GM19324 (cell line): ENCODE results near the gene KIF16B.
"Not testable (repeated sequence)": the region's sequence is repeated elsewhere in the genome, so short reads cannot be mapped to it uniquely, and the experiment has no call there.

ENCODE experiments used
- ATAC-seq: cut with Tn5 transposase; IDR thresholded peaks from one replicate; pipeline ENCODE4 v1.9.1; 2021; ENCODE audit warnings: mild to moderate bottlenecking, moderate library complexity; ENCODE audit not compliant: unreplicated experiment, low FRiP score

The KIF16B gene

DNA sequence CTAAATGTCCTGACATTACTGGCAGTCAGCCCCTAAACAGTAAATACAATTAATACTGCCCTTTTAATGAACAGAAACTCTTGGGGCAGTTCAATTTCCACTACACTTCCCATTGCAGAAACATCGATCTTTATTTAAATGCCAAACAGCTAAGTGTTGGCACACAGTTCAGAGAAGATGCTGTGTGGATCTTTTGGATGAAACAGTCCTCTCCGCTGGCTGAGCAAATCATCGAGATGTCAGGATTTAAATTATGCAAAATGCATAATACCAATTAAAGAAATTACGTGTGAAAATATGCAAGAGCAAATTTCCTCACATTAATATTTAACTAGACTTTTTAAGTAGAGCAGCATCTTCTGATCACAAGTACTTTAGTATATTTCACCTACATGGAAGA lies 132.6 kb downstream of the KIF16B start:
- no peak for ATAC-seq

DNA sequence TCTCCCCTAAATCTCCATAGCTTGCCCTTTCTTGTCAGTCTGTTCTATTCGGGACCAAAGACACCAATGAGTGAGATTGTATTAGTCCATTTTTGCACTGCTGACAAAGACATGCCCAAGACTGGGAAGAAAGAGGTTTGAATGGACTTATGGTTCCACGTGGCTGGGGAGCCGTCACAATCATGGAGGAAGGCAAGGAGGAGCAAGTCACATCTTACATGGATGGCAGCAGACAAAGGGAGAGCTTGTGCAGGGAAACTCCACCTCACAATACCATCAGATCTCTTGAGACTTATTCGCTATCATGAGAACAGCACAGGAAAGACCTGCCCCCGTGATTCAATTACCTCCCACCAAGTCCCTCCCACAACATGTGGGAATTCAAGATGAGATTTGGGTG lies 133.7 kb downstream of the KIF16B start:
- not testable (repeated sequence) for ATAC-seq

DNA sequence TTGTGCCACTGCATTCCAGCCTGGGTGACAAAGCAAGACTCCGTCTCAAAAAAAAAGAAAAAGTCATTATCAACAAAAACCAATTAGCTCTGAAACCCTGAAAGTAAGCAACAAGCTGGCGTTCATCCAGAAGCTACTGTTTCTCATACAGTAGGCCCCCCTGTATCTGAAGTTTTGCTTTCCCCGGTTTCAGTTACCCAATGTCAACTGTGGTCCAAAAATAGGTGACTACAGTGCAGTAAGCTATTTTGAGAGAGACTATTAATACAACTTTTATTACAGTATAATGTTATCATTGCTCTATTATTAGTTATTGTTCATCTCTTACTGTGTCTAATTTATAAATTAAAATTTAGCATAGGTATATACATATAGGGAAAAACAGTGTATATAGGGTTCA lies 135.1 kb downstream of the KIF16B start:
- ATAC-seq: no peak

DNA sequence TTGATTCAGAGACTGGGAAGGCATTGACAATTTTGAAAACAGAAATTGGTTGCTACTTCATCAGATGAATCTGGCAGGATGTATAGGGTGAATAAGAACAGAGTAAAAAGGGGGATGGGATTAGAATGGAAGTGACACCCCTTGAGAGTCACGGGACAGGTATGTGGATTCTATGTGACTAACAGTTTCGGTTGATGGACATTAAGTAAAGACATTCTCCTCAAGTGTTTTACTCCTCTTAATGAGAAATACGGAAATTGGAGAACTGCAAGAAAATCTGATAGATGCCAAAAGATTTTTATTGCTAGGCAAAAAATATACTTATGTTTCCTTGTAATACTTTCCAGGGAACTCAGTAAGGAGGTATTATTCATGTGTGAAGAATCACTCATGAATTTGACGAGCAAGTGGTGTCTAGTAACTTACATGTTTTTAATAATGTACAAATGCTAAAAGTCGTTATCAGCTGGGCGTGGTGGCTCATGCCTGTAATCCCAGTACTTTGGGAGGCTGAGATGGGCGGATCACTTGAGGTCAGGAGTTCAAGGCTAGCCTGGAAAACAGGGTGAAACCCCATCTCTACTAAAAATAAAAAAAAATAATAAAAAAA lies 135.8 kb downstream of the KIF16B start:
- ATAC-seq: no peak

DNA sequence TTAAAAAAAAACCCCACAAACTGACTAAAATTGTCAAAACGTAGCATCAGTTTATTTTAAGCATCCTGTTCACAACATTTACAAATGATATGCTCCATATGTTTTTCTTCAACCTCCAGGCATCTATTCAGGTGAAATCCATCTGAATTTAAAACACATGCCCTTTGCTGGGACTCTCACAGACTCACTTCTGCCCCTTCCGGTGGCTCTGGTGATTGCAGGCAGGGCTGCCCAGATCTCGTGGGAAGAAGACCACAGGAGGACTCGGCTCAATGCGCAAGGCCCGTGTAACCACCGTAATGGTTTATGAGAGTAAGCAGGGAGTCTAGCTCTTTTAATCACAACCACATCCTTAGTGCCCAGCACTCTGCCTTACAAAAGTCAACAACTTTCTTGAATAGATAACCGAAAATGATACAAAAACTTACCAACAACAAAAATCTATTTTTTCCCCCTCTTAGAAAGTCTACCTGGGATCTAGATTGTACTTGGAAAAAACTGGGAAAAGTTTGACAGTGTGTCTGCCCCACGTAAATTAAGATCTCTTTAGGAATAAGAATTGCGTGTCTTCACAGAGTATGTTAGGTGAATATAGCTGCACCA lies 139.1 kb downstream of the KIF16B start:
- ATAC-seq: no peak

DNA sequence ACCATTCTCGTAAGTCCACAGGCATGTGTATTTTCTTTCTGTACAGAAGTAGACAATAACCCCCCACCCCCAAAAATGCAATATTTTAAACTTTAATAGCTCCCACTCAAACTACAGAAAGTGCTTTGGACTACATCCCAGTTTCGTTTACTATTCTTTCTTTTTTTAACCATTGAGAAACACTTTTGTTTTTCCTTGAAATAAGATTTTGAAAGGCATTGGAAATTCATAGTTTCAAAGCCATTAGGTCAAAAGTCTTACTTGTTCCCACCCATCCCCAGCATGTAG lies 140.0 kb downstream of the KIF16B start:
- no peak for ATAC-seq

DNA sequence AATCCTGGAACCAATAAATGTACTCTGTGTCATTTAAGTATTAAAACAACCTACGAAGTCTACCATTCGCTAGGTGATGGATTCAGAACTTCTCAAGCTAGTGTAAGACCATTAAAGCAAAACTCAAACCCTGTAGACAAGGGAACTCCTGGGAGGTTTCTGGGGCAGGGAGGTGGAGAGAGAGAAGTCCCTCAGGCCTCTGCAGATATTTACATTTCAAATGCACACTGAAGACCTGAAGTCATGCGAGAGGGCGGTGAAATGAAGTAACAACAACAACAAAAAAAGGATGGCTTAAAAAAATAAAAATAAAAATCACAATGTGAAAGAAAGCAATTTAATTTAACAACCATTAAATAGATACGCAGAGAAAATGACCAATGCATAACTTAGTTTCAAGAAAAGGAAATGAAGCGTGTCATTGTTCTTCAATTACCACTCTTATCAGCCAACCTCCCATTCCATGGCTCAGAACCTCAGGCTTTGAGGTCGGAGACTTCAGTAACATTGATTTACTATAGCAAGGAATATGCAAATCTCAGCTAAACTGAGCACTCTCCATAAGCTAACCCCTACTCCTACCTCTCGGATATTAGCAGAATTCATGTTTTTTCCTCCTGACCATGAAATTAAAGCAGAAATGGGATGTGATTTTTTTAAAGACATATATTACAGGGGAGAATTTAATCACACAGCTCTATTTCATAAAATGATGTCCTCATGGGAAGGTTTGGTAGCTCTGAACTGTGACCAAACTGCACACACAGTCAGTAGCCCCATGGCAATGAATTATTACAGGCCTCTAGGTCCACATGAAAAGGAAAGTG lies 140.6 kb downstream of the KIF16B start:
- ATAC-seq: no peak

DNA sequence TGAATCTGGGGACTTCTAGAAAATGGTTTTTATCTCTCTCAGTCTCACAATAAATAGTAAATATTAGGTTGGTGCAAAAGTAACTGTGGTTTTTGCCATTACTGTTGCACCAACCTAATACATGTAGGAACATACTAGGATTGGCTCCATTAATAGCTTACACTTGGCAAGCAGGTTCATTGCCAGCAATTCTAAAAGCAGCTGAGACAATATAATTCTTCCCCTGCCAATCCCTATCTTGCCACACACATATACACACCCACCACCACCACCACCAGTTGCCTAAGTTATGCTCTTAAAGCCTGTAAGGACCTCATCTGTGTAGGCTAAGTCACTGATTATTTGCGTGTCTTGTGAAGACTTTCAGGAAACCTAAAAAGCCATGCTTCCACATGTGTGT lies 145.1 kb downstream of the KIF16B start:
- no peak for ATAC-seq

DNA sequence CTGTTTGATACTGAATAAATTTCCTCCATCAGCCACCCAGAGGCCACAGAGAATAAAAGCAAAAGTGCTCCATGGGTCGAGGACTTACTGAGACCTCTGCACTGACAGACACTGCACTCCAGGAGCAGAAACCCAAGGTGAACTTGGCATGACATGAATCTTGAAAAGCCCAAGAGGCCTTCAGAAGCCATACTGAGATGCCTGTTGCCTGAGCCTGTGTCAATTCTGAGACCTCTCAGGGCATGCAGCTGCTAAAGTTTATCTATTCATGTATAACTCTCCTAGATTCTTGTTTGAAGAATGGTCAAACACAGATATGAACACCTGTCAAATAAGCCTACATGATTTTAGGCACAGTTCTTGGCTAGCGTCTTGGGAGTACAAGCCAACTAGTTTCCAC lies 145.7 kb downstream of the KIF16B start:
- ATAC-seq: no peak

DNA sequence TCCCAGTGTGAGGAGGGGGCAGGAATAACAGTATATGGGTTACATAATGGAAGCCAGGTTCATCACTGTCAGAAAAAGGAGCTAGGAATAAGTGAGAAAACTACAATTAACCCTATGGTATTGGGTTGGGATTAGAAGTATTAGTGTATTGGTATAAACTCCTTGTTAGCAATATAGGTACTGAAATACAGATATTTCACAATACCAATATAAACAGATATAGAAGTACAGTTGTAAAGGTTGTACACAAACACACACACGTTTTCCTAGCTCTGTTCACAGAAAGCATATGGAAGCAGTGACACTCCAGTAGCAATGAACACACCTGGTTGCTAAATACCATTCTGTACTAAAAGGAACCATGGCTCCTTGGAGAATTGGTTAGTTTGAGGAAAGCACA lies 148.5 kb downstream of the KIF16B start:
- no peak for ATAC-seq

DNA sequence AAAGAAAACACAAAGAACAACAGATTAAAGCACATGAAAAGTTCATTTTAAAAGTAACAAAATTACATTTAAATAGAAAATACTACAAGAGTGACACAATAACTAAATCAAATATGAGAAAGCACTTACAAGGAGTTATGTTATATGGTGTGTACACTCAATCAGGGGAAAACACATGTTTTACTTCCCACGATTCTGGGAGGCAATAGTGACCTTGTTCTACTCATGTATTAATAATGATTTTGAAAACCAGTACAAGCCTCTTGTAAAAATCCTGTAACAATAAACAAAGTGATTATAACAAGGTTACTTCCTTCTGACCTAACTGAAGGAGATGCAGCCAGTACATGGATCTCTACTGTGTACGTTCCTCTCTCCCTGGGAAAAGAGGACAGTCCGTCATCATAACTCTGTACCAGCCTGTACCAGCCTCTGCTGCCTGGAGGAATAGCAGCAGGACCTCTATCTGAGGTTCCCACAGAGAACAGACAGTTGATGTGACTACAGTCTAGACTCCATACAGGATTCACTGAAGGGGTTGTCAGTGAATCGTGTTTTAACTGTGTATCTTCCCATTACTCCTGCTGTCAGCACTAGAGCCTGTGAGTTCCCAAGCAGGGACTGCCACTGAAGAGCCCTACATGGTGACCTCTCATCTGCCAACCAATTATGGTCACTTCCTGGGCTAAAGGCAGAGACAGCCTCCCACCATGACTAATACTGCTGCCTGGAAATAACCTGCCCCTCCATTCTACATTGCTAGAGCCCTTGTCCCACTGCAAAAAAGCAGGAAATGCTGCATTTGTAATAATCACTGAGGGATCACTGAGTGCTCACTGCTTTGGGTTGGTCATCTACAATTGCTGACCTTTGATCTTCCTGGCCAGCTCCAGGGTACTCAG lies 149.7 kb downstream of the KIF16B start:
- ATAC-seq: no peak

DNA sequence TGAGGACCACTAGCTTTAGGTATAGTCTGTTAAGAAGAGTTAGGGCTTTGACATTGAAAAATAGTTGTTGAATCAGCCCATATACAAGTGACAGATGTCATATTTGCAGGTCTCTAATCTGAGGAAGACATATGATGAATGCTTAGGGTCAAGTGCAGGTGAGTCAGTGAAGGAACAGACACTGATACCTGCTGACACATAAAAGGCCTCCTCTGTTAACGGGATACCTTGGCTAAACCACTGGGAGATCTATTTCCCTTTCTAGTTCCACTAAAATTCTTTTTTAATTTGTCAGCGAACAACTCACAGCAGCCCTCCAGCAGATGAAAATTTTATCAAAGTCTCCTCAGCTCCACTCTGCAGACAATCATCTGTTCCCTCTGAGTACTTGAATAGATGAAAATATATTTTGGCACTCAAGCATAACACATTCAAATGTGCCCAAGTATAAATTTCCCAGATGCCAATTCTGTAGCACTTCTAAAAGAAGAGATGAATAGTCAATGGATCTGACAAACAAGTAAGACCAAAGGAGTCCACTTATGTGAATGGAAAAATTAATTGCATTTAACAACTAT lies 154.0 kb downstream of the KIF16B start:
- no peak for ATAC-seq

DNA sequence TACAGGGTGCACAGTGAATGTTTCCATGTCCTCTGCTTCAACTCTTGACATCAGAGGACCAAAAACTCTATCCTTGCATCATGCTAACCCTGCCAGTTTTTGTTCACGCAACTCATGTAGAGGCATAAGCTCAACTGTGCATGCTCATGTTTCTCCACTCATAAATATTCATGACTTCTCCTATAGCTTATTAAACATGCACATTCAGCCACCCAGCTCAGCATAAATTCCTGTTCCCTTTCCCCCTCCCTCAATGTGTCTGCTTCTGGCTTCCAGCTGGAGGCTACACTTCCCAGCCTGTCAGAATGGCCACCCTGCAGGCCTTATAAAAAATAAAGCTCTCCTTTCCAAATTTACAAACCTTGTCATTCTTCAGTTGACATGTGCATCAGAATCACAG lies 154.6 kb downstream of the KIF16B start:
- ATAC-seq: no peak

DNA sequence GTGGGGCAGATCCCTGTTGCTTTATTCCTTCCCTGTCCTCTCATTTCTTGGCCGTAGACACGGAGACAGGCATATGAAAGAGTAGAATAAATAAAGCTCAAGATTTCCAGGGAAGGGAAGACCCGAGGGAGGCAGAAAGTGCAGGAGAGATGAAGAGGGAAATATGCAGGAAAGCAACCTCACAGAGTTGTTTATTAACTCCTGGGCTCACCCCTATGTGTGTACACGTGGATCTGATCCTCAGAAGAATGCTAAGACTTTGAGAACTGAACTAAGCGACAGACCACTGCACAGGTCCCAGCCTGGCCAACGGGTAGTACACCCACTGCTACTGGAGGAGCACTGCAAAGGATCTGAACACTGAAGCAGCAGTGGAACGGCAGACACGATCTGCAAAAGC lies 156.2 kb downstream of the KIF16B start:
- ATAC-seq: no peak

DNA sequence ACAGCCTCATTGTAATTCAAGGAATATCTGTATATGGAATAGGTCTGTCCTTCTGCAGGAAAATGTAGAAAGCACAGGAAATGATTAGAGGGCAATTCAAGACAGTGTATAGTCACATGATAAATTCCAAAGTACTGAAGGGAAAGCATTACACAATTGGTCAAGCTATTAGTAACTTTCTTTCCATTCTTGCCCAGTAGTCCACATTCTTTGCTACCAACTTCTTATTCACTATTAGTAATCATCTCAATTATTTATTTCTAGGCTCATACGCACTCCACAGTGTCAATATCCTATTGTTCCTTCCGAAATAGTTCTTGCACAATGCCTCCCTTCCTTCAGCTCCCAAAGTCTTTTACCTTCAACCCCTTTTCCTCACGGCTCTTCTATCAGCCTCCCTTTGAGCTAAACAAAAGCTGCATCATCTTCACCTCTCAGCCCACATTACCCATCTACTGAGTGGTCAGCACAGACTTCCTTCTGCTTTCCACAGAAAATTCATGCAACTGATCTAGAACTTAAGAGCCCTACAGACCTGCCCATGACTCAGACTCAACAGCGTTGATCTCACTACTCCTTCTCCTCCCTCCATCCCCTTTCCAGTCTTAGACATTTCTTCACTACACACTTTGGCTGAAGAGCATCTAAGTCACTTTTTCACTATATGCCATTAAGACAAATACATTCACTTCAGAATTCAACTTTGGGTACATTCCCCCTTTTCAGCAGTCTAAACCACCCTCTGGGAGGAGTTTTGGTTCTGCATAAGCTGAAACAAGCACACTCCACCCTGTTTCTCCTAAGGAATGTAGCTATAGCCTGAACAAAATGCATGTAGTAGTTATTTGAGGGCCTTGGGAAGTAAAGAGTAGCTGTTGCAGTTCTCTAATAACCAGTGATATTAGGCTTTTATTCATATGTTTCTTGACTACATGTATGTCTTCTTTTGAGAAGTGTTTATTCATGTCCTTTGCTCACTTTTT lies 157.9 kb downstream of the KIF16B start:
- ATAC-seq: no peak

DNA sequence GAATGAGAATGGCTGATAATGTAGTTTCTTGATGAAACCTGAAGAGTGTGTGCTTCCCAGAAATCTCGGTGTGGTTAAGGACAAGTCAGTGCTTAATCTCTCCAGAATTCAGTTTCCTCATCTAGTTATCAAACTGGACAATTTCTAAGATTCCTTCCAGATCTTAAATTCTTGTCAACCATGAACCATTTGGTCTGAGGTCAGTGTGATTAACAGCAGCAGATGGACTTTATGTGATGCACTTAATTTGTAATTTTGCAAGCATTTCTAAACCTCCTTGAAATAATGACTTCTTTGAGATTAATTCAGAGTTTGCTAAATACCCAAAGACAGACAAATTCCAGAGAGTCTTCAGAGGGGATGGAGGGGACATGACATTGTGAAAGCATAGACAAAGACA lies 160.3 kb downstream of the KIF16B start:
- no peak for ATAC-seq

DNA sequence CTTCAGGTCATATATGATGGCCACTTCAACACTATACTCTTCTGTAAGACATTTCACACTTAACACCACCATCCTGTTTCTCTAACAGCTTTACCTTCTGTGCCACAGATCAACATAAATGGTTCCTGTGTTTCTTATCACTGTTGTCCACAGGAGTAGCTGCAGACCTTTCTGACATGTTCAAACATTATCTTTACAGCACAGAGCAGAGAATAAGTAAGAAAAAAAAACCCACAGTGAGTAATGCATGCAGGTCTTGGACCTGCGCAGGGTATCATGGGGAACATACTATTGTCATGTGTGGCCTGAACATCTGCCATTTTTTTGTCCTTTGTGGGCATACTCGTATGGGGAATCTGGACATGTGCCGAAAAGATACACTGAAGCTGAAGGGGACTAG lies 161.9 kb downstream of the KIF16B start:
- no peak for ATAC-seq

DNA sequence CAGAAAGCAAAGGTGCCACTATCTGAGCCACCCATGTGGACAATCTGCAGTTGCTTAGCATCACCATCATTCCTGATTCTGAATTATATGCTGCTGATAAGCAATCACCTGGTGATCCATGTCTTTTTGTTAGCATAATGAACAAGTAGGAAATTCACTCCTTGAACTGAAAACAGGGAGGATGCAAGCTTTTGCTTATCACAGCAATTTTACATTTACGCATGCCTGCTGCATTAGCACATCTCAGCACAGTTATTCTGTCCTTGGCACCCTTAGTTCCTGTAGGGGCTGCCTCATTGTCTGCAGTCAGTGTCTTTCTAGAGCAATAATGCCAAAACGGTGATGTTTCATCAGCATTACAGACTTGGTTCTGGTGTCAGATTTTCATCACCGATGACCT lies 162.6 kb downstream of the KIF16B start:
- no peak for ATAC-seq

DNA sequence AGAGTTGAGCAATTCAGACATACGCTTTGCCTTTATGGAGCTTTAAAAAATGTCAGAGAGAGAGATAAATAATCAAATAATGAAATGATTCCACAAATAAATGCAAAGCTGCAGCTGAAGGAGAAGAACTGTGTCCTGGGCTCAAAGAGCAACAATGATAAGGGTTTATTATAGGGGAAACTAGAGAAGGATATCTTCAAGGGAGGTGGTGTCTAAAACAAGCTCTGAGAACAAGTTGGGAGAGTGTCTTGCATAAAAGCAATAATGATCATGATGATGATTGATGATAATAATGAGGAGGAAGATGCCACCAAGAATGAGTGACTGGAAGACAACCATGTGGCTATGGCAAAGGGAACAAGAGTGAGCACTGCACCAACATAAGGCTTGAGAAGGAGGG lies 164.3 kb downstream of the KIF16B start:
- no peak for ATAC-seq
